ENCODE data around the gene PSMA6.
"Not testable (repeated sequence)": the region's sequence is repeated elsewhere in the genome, so short reads cannot be mapped to it uniquely, and the experiment has no call there.

- TF ChIP-seq CTCF (conservative IDR thresholded peaks at IDR 0.05 in 1 of 2, IDR thresholded peaks at IDR 0.05 in 1 of 2; ENCODE audit: low read depth in 1 of 2, low read length in 2 of 2); EZH2 (IDR thresholded peaks at IDR 0.05; ENCODE audit: low read length, missing control alignments): not testable (repeated sequence)
These were observed 44.0 kb downstream of the PSMA6 start for GRCh38 chr14:35336171-35336493.
